HepG2 (cell line): ENCODE results near the gene RRBP1. TPM values are rescaled to one million over a fixed set of nuclear protein-coding genes. Genes with fewer than 3 reads are reported as not detected.

Experiments used
- HNRNPL ChIP-seq: fragments of 200-400 bp; formaldehyde crosslinking; IDR thresholded peaks from 2 replicates; pipeline ENCODE4 v1.6.1; 2017; ENCODE audit warnings: mild to moderate bottlenecking, low read depth, low read length
- JUND ChIP-seq: sonication (generic); formaldehyde crosslinking; IDR thresholded peaks from 2 replicates; pipeline ENCODE4 v1.8.0; 2022; ENCODE audit warnings: mild to moderate bottlenecking, missing genetic modification reagents
- MTF1 ChIP-seq: sonication (generic); formaldehyde crosslinking; IDR thresholded peaks from 2 replicates; pipeline ENCODE4 v1.5.0; 2020; ENCODE audit warnings: missing genetic modification reagents
- MTF2 ChIP-seq: sonication (generic); formaldehyde crosslinking; IDR thresholded peaks from 2 replicates; pipeline ENCODE4 v1.5.0; 2020; ENCODE audit warnings: missing genetic modification reagents, borderline replicate concordance
- SYNCRIP ChIP-seq: fragments of 200-400 bp; formaldehyde crosslinking; IDR thresholded peaks from 2 replicates; pipeline ENCODE4 v1.6.1; 2018; ENCODE audit warnings: mild to moderate bottlenecking, low read depth, low read length; ENCODE audit not compliant: insufficient read depth
- ZBTB40 ChIP-seq, 2 experiments: fragments of 450-650 bp in 1 of 2; sonication (generic) in 1 of 2; formaldehyde crosslinking in 1 of 2; IDR thresholded peaks; 2 replicates each; pipeline versions ENCODE4 v1.6.1 to v1.8.0; 2016 to 2022; ENCODE audit warnings: antibody characterized with exemption in 1 of 2, mild to moderate bottlenecking in 1 of 2, missing genetic modification reagents in 1 of 2
- ZFP36 ChIP-seq: fragments of 150-350 bp; IDR thresholded peaks from 2 replicates; pipeline ENCODE4 v1.6.1; 2018; ENCODE audit warnings: borderline replicate concordance, low read length, low read depth; ENCODE audit not compliant: partially characterized antibody
- ZNF512B ChIP-seq: sonication (generic); formaldehyde crosslinking; IDR thresholded peaks from 2 replicates; pipeline ENCODE4 v1.5.1; 2020; ENCODE audit warnings: missing genetic modification reagents, mild to moderate bottlenecking, borderline replicate concordance
- ZNF543 ChIP-seq: sonication (generic); formaldehyde crosslinking; IDR thresholded peaks from 2 replicates; pipeline ENCODE4 v1.4.0; 2020; ENCODE audit warnings: mild to moderate bottlenecking, missing genetic modification reagents
- ZNF737 ChIP-seq: sonication (generic); formaldehyde crosslinking; IDR thresholded peaks from 2 replicates; pipeline ENCODE4 v1.5.0; 2020; ENCODE audit warnings: missing genetic modification reagents, mild to moderate bottlenecking, borderline replicate concordance
- polyA plus RNA-seq, 8 experiments: library from polyadenylated mRNA; depleted of rRNA in 3 of 8; stranded (reverse) in 7 of 8; unstranded in 1 of 8; fragments of >200 nt; fragmentation: Illumina TruSeq in 4 of 8; extraction: Trizol in 4 of 8; gene quantifications; 2 replicates each; pipeline versions ENCODE4 v1.2.1 to v1.2.3, GENCODE V29; 2011 to 2016; ENCODE audit warnings: low read depth in 4 of 8, missing spikeins in 1 of 8, mixed read lengths in 1 of 8; ENCODE audit not compliant: insufficient read depth in 1 of 8
- total RNA-seq, 5 experiments: library from RNA; depleted of rRNA; stranded (reverse); fragments of >200 nt; fragmentation: Illumina TruSeq; extraction: Trizol; gene quantifications; 2 replicates each; pipeline ENCODE4 v1.2.3, GENCODE V29; 2016; ENCODE audit warnings: low read depth in 1 of 5

Gene RRBP1
- total and polyA plus RNA-seq, 2 of the 13 experiments (the other 11 are each of a cell fraction or from before 2014, with no cell fraction given), result 150 to 222 TPM

- TF ChIP-seq ZFP36 (no peak), ZNF512B (CRISPR knock-in tag) (0 out of 2 replicates have a peak, but pooled peaks have one; percentile 29), ZNF543 (CRISPR knock-in tag) (no peak; the same call in 1 of the 2 replicates), JUND (no peak), MTF2 (CRISPR knock-in tag) (no peak), MTF1 (CRISPR knock-in tag) (no peak; the same call in 1 of the 2 replicates), SYNCRIP (no peak), HNRNPL (0 out of 2 replicates have a peak, but pooled peaks have one; percentile 13), ZNF737 (CRISPR knock-in tag) (no peak), ZBTB40 (IDR thresholded peaks at IDR 0.05) (no peak), ZBTB40 (CRISPR knock-in tag; IDR thresholded peaks at IDR 0.05) (no peak; the same call in 1 of the 2 replicates)
Observed at GRCh38 chr20:17612287-17612991, 69.6 kb downstream of the RRBP1 start (continued).
